Measurements from ENCODE around the gene ZMYND8. TPM values are rescaled to one million over a fixed set of nuclear protein-coding genes. Genes with fewer than 3 reads are reported as not detected.

Gene ZMYND8
- total and polyA plus RNA-seq, 2 donors (not counting 3 experiments of a cell fraction or from before 2014, with no cell fraction given): 30.6 to 75.2 TPM

GRCh38 chr20:47202733-47203667, 153.5 kb downstream of the ZMYND8 start:
- ChIA-PET CTCF (interaction anchor here (1.1 to 4.8 kb wide), 4 partner anchors 11 to 418 kb away, joined by 3 to 94 read pairs (median 27); no protein-coding TSS in a partner anchor), POLR2A (no interaction called here)
- Histone ChIP-seq H3K4me3 (replicated peaks in 1 of 3; ENCODE audit: insufficient read depth in 1 of 3, low read depth in 1 of 3, low read length in 3 of 3) (no peak overlapping the region), H3K4me1 (ENCODE audit: control insufficient read depth, extremely low read depth, insufficient read depth, low read length) (peaks cover 7% of the 10 kb centered on the region), H3K9me1 (replicated peaks; ENCODE audit: control insufficient read depth, extremely low read depth, insufficient read depth, low read length) (no peaks in the 10 kb centered on the region), H3K9ac (replicated peaks; ENCODE audit: extremely low read depth, insufficient read depth, low read length) (no peak overlapping the region), H3K9me3 (replicated peaks; ENCODE audit: control insufficient read depth, insufficient read depth, low read length) (no peaks in the 10 kb centered on the region), H3K27ac (ENCODE audit: insufficient read depth, low read depth, low read length) (no peak overlapping the region), H3K79me2 (ENCODE audit: control insufficient read depth, insufficient read depth, low read length) (no peaks in the 10 kb centered on the region), H2AFZ (ENCODE audit: low read depth, low read length) (no peak overlapping the region), H4K20me1 (replicated peaks; ENCODE audit: control insufficient read depth, extremely low read depth, insufficient read depth, low read length) (no peaks in the 10 kb centered on the region), H3K36me3 (ENCODE audit: control insufficient read depth in 2 of 2, extremely low read depth in 1 of 2, insufficient read depth in 2 of 2, low read length in 2 of 2) (no peaks in the 10 kb centered on the region), H3K27me3 (ENCODE audit: control insufficient read depth in 2 of 2, insufficient read depth in 2 of 2, low read length in 2 of 2) (no peaks in the 10 kb centered on the region), H3K4me2 (ENCODE audit: insufficient read depth, low read length) (no peak overlapping the region)
- TF ChIP-seq JUN (IDR thresholded peaks at IDR 0.05; ENCODE audit: borderline replicate concordance, insufficient read depth, insufficient read length, low read depth): no peak
- no peak for TF ChIP-seq POLR2A (IDR thresholded peaks at IDR 0.05; ENCODE audit: low read depth, low read length)
- no peak for TF ChIP-seq EZH2 (IDR thresholded peaks at IDR 0.05; ENCODE audit: borderline replicate concordance, low read depth, low read length, severe bottlenecking)
- TF ChIP-seq CTCF (IDR thresholded peaks at IDR 0.05; ENCODE audit: extremely low read depth in 1 of 2, insufficient read depth in 1 of 2, low read depth in 1 of 2, low read length in 2 of 2): no peak
- TF ChIP-seq MAX (IDR thresholded peaks at IDR 0.05; ENCODE audit: insufficient read depth, insufficient read length): no peak
- TF ChIP-seq MYC (IDR thresholded peaks at IDR 0.05; ENCODE audit: low read depth, low read length): no peak
- TF ChIP-seq POLR2AphosphoS5 (IDR thresholded peaks at IDR 0.05; ENCODE audit: insufficient read depth, low read depth, low read length): no peak
- no peak for TF ChIP-seq GATA2 (IDR thresholded peaks at IDR 0.05; ENCODE audit: insufficient read depth, insufficient read length, low read depth, low read length)
- TF ChIP-seq FOS (IDR thresholded peaks at IDR 0.05; ENCODE audit: borderline replicate concordance, insufficient read depth, low read length): no peak
- DNase-seq (ENCODE audit: low read depth, low spot score) (no peak), FAIRE-seq (no peak)
- intact Hi-C loops (cut with micrococcal nuclease): no loop called here
- dilution Hi-C loops (cut with MboI; ENCODE audit: extremely low pct_ligation_motif_present, low sequenced_read_pairs): no loop called here
- no TSS peak for BruUV-seq (replicated peaks)

All from endothelial cell of umbilical vein (primary cell).